Ishikawa (cell line): ENCODE results near the gene PLPPR5.

Experiments
- CEBPB ChIP-seq: IDR thresholded peaks from 2 replicates; pipeline ENCODE4 v1.6.1; 2012
- CREB1 ChIP-seq: IDR thresholded peaks from 2 replicates; pipeline ENCODE4 v1.6.1; 2012; ENCODE audit warnings: low read depth
- EGR1 ChIP-seq: IDR thresholded peaks from 2 replicates; pipeline ENCODE4 v1.6.1; 2012
- EP300 ChIP-seq: IDR thresholded peaks from 2 replicates; pipeline ENCODE4 v1.6.1; 2012; ENCODE audit warnings: borderline replicate concordance
- FOXM1 ChIP-seq: IDR thresholded peaks from 2 replicates; pipeline ENCODE4 v1.6.1; 2012; ENCODE audit warnings: low read depth, borderline replicate concordance
- NFIC ChIP-seq: IDR thresholded peaks from 2 replicates; pipeline ENCODE4 v1.6.1; 2012
- RAD21 ChIP-seq: IDR thresholded peaks from 2 replicates; pipeline ENCODE4 v1.6.1; 2012; ENCODE audit warnings: low read depth
- REST ChIP-seq: IDR thresholded peaks from 2 replicates; pipeline ENCODE4 v1.6.1; 2012; ENCODE audit warnings: low read depth, mild to moderate bottlenecking
- TAF1 ChIP-seq: IDR thresholded peaks from 2 replicates; pipeline ENCODE4 v1.6.1; 2012; ENCODE audit warnings: low read depth, mild to moderate bottlenecking
- TCF12 ChIP-seq: IDR thresholded peaks from 2 replicates; pipeline ENCODE4 v1.6.1; 2012; ENCODE audit warnings: low read depth
- TEAD4 ChIP-seq: IDR thresholded peaks from 2 replicates; pipeline ENCODE4 v1.6.1; 2012
- YY1 ChIP-seq: IDR thresholded peaks from 2 replicates; pipeline ENCODE4 v1.6.1; 2012; ENCODE audit warnings: low read depth
- ZBTB7A ChIP-seq: IDR thresholded peaks from 2 replicates; pipeline ENCODE4 v1.6.1; 2012; ENCODE audit warnings: low read depth
- TF ChIP-seq, protein P1 (sequence below): IDR thresholded peaks from 2 replicates; pipeline ENCODE4 v1.6.1; 2012
- TF ChIP-seq, protein P2 (sequence below): IDR thresholded peaks from 2 replicates; pipeline ENCODE4 v1.6.1; 2012

PLPPR5 gene

DNA sequence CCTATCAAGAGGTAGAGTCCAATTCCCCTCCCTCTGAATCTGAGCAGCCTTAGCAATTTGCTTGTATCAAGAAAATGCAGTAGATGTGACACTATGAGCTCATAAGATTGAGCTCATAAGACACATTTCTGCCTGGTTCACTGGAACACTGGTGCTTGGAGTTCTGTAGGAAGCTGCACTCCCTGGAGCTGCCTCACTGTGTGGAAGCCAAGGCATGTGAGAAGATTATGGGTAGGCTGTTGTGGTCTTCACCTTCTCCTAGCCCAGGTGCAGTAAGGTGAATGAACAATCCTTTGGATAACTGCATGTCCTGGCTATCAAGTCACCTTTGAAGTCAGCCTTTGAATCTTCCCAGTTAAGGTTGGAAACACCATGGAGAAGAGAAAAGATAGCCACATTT lies 67.3 kb downstream of the PLPPR5 start:
- no peak for TF ChIP-seq NFIC
- no peak for TF ChIP-seq RAD21
- no peak for TF ChIP-seq TEAD4
- TF ChIP-seq CEBPB, result no peak
- TF ChIP-seq EGR1, result no peak
- no peak for TF ChIP-seq EP300
- TF ChIP-seq CREB1, result no peak
- TF ChIP-seq TCF12, result no peak
- no peak for TF ChIP-seq TAF1
- TF ChIP-seq, protein P1, sequence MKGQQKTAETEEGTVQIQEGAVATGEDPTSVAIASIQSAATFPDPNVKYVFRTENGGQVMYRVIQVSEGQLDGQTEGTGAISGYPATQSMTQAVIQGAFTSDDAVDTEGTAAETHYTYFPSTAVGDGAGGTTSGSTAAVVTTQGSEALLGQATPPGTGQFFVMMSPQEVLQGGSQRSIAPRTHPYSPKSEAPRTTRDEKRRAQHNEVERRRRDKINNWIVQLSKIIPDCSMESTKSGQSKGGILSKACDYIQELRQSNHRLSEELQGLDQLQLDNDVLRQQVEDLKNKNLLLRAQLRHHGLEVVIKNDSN, result no peak
- TF ChIP-seq FOXM1, result no peak
- TF ChIP-seq, protein P2, sequence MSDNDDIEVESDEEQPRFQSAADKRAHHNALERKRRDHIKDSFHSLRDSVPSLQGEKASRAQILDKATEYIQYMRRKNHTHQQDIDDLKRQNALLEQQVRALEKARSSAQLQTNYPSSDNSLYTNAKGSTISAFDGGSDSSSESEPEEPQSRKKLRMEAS, result no peak

DNA sequence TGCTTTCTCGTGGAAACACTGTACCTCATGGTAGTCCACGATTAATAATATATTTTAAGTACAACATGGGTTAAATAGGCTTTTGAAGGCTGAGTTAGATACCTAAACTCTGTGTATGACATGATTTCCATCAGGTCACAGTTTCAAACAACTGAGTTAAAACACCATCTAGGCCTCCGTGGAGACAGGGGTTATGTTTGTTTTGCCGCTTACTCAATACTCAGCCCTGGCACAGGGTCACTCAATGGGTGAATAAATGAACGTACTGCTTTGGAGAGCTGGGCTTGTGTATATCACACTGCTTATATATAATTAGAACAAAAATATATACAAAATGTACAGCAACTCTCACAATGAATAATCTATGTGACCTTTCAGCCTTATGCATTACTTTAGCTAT lies 72.5 kb downstream of the PLPPR5 start:
- TF ChIP-seq CREB1, result no peak
- no peak for TF ChIP-seq TCF12
- no peak for TF ChIP-seq NFIC
- no peak for TF ChIP-seq ZBTB7A
- no peak for TF ChIP-seq YY1
- TF ChIP-seq TEAD4, result no peak
- no peak for TF ChIP-seq FOXM1
- no peak for TF ChIP-seq TAF1
- TF ChIP-seq, protein P1, result no peak
- TF ChIP-seq RAD21, result no peak

DNA sequence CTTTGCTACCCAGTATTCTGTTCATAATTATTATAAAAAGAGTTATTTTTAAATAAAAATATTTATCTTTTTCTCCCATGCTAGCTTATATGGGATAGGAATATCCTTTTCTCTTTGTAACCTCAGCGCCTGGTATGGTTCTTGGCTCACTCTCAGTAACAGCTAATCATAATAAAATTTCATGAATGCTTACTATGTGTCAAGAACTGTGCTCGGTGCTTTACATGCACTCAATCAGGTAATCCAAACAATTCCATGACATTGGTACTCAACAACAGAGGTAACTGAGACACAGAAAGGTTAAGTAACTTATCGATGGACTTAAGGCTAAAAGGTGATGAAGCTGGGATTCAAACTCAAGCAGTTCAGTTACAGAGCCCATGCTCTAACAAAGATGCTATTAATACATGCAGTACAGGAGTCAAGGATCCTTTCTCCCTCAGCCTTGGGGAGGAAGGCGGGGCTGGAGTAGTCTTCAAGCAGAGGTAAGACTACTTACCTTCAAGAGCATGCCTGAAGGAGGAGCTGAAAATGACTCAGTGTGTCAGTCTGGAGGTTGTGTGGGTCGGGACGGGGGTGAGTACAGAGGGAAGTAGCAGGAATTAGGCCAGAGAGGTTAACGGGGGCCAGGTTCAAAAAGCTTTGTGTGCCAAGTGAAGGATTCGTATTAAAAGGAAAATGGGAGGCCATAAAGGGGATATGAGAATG lies 73.4 kb downstream of the PLPPR5 start:
- TF ChIP-seq TCF12, result no peak
- TF ChIP-seq, protein P2, result no peak
- no peak for TF ChIP-seq TEAD4
- no peak for TF ChIP-seq YY1
- TF ChIP-seq ZBTB7A, result no peak
- no peak for TF ChIP-seq NFIC
- TF ChIP-seq RAD21, result no peak
- TF ChIP-seq, protein P1, result no peak
- no peak for TF ChIP-seq EP300
- TF ChIP-seq FOXM1, result no peak
- TF ChIP-seq REST, result no peak
- no peak for TF ChIP-seq CEBPB

DNA sequence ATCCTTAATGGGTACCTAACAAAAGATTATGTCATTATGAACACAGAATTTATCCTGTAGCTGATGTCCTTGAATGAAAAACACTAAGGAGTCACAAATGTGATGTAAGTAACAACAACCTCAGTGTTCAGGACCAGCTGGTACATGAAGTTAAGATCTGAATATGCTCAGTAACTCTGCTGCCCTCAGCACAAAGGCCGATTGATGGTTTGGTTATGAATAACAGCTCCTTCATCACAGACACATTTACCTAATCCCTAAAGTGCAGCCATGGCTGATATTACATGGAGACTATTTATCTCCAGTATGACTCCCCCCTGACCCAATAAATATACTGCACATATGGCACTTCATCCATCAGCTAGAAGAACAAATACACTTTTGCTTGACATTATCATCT lies 75.2 kb downstream of the PLPPR5 start:
- TF ChIP-seq ZBTB7A (no peak), REST (no peak), CREB1 (no peak), TAF1 (no peak), RAD21 (no peak), YY1 (no peak), TEAD4 (no peak), EP300 (no peak), TCF12 (no peak)
- TF ChIP-seq, protein P1, result no peak

- no peak for TF ChIP-seq EGR1
- no peak for TF ChIP-seq TEAD4
- TF ChIP-seq, protein P2, result no peak
- TF ChIP-seq EP300, result no peak
- TF ChIP-seq ZBTB7A, result no peak
- TF ChIP-seq FOXM1, result no peak
- no peak for TF ChIP-seq YY1
- TF ChIP-seq, protein P1, result no peak
Measured at GRCh38 chr1:98926597-98926996, 78.1 kb downstream of the PLPPR5 start.
